ENCODE results near the gene FADS1.

- TF ChIP-seq SIN3A (IDR thresholded peaks at IDR 0.05; ENCODE audit: borderline replicate concordance, insufficient read depth, low read depth, low read length) (no peak), CTCF (IDR thresholded peaks at IDR 0.05) (no peak), POLR2AphosphoS5 (IDR thresholded peaks at IDR 0.05; ENCODE audit: low read depth, low read length) (no peak)
Measured at GRCh38 chr11:61777234-61778090, 39.3 kb downstream of the FADS1 start.
